Measurements from ENCODE around the gene NABP1. TPM values are rescaled to one million over a fixed set of nuclear protein-coding genes. Genes with fewer than 3 reads are reported as not detected.
A peak's percentile ranks its signal among the peaks of the same experiment; 100 is the strongest.

NABP1 gene
- polyA plus RNA-seq, 3 donors from 2014 or later: 4.1 to 11.9 (median 7.6) TPM

DNA sequence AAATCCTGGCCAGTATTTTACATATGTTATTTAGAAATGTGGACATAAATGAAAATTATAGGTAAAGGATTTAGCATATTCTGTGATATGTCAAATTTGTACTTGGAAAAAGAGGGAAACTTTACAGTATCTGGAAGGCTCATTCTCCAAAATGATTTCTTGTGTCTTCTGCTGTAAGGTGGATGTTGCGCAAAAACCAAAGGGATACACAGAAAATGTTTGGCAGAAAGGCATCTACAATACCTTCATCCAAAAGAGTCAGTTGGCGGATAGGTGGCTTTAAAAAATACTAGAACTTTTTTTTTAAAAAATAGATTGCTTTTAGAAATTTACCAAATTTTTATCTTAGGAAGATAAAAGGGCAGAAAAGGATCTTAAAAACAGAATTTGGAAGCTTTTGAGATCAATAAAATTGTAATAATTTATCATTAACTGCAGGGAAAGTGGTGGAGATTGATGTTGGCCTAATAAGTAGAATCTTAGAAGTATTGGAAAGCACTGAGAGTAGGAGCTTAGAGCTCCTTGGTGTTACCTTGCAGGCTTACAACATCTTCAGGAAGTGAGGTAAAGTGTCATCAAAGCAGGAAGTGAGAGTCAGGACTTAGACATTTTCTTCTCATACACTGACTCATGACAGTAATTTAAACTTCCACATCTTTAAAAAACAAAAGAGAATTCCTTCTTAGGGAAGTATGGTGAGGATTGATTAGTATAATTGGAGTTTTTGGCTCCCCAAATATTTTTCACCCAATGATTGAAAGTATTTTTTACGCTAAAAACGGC is 2.1 kb downstream of the NABP1 start:
- peaks cover 68 to 87% of the 10 kb centered on the region in 2 donors for H3K4me1 Mint-ChIP-seq
- H3K4me3 Mint-ChIP-seq: peak overlapping the region; percentile 94 to 100 (median 99)
- peaks cover 17 to 31% (median 25%) of the 10 kb centered on the region in 3 donors for H3K36me3 Mint-ChIP-seq
- no peaks in the 10 kb centered on the region for H3K9me3 Mint-ChIP-seq
- DNase-seq: peak; percentile 39 to 55 (median 47)
- H3K27ac Mint-ChIP-seq: peak overlapping the region; percentile 90 to 98 (median 94)
- peaks cover 17 to 30% (median 22%) of the 10 kb centered on the region in 3 donors for H3K27me3 Mint-ChIP-seq (ENCODE audit: low read depth in 3 of 3)

- Mint-ChIP-seq H3K27me3 (ENCODE audit: low read depth in 3 of 3) (peaks cover 17 to 30% (median 22%) of the 10 kb centered on the region in 3 donors), H3K36me3 (peaks cover 17 to 34% (median 31%) of the 10 kb centered on the region in 3 donors), H3K27ac (peak overlapping the region; percentile 90 to 98 (median 94)), H3K4me3 (peak overlapping the region; percentile 94 to 100 (median 99)), H3K4me1 (peaks cover 62 to 86% of the 10 kb centered on the region in 2 donors), H3K9me3 (no peaks in the 10 kb centered on the region)
- DNase-seq: no peak
These were observed 2.7 kb downstream of the NABP1 start for GRCh38 chr2:191680639-191681038.

- Mint-ChIP-seq H3K4me1 (peaks cover 47 to 80% of the 10 kb centered on the region in 2 donors), H3K36me3 (peaks cover 26 to 45% (median 34%) of the 10 kb centered on the region in 3 donors), H3K9me3 (no peaks in the 10 kb centered on the region), H3K27ac (peak overlapping the region; percentile 21 to 97 (median 60)), H3K4me3 (peak overlapping the region; percentile 28 to 99 (median 46)), H3K27me3 (ENCODE audit: low read depth in 3 of 3) (peaks cover 17 to 21% (median 20%) of the 10 kb centered on the region in 3 donors)
- DNase-seq: peak in 1 of 3 donors; percentile 12
These were observed 4.2 kb downstream of the NABP1 start for GRCh38 chr2:191682126-191682525.

- H3K4me3 Mint-ChIP-seq: no peak overlapping the region
- peaks cover 29 to 62% (median 30%) of the 10 kb centered on the region in 3 donors for H3K36me3 Mint-ChIP-seq
- H3K27me3 Mint-ChIP-seq (ENCODE audit: low read depth in 3 of 3): no peaks in the 10 kb centered on the region
- peaks cover 22 to 52% of the 10 kb centered on the region in 2 donors for H3K4me1 Mint-ChIP-seq
- peak overlapping the region in 3 of 6 donors; percentile 34 to 63 (median 53) for H3K27ac Mint-ChIP-seq
- no peaks in the 10 kb centered on the region for H3K9me3 Mint-ChIP-seq
- no peak for DNase-seq
These were observed 8.1 kb downstream of the NABP1 start for GRCh38 chr2:191686066-191686465.

- DNase-seq: no peak
- Mint-ChIP-seq H3K9me3 (no peaks in the 10 kb centered on the region), H3K27ac (peak overlapping the region in 4 of 6 donors; percentile 14 to 63 (median 38)), H3K27me3 (ENCODE audit: low read depth in 3 of 3) (no peaks in the 10 kb centered on the region), H3K4me3 (no peak overlapping the region), H3K4me1 (peaks cover 19 to 52% of the 10 kb centered on the region in 2 donors), H3K36me3 (peaks cover 29 to 62% (median 30%) of the 10 kb centered on the region in 3 donors)
These were observed 8.8 kb downstream of the NABP1 start for GRCh38 chr2:191686729-191687128.

DNA sequence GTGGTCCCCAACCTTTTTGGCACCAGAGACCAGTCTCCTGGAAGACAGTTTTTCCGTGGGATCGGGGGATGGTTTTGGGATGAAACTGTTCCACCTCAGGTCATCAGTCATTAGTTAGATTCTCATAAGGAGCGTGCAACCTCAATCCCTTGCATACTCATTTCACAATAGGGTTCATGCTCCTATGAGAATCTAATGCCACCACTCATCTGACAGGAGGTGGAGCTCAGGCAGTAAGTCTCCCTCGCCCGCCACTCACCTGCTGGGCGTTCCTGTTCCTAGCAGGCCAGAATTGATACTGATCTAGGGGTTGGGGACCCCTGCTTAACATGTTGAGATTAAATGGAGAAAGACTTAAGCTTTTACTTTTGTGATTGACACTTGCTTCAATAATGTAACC is 9.9 kb downstream of the NABP1 start:
- no peak for DNase-seq
- Mint-ChIP-seq H3K9me3 (no peaks in the 10 kb centered on the region), H3K4me3 (no peak overlapping the region), H3K36me3 (peaks cover 21 to 52% (median 22%) of the 10 kb centered on the region in 3 donors), H3K27ac (peak overlapping the region in 3 of 6 donors; percentile 4 to 73 (median 50)), H3K27me3 (ENCODE audit: low read depth in 3 of 3) (no peaks in the 10 kb centered on the region), H3K4me1 (peaks cover 8 to 40% of the 10 kb centered on the region in 2 donors)

DNA sequence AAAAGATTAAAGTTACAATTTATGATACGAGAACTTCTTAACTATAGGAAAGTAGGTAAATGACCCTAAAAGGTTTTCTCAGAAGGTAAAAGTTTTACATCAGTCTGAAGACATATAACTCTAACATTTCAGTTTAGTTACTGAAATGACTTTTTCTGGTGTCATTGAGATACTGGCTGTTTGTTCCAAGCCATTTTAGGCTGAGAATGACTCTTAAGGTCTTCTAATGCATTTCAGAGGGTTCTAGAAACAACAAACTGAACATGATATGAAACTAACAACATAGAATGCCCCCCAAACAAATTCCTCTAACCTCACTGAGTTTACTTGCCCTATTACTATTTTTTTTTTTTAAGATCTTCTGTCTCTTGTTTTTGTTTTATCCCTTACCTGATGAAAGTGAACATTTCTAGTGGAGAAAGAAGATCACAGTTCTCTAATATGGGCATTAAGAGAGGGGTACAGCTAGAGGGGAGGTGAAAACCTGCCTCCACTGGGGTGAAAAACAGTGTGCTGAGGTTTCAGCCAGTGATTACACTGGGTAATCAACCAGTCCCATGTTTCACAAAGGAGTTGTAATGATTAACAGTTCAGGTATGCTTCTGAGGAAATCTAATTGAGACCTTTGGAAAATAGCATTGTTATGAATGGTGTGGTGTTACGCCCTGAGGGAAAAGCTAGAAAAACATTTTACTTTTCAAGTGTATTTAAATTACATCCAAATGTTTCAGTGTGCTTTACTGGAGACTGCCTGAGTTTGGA is 11.2 kb downstream of the NABP1 start:
- DNase-seq: no peak
- H3K4me3 Mint-ChIP-seq: no peak overlapping the region
- no peaks in the 10 kb centered on the region for H3K27me3 Mint-ChIP-seq (ENCODE audit: low read depth in 3 of 3)
- H3K36me3 Mint-ChIP-seq: peaks cover 11 to 44% (median 21%) of the 10 kb centered on the region in 3 donors
- no peaks in the 10 kb centered on the region for H3K9me3 Mint-ChIP-seq
- H3K4me1 Mint-ChIP-seq: peaks cover 7 to 28% of the 10 kb centered on the region in 2 donors
- peak overlapping the region in 4 of 6 donors; percentile 55 to 73 (median 62) for H3K27ac Mint-ChIP-seq

DNA sequence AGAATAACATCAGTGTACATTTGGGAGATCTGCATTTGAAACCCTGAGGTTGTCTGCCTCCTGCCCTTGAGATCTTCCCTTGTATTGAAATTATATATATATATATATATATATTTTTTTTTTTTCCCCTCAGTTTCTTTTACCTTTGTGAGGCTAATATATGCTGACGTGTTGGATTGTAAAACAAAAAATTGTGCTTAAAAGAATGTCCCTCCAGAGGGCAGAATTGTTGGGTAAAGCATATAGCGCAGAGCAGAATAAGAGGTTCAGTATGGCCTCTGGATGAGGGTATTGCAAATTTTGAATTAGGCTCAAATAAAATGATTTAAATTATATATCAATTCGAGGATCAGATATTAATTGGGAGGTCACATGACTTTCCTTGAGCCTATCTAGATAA is 12.4 kb downstream of the NABP1 start:
- H3K27ac Mint-ChIP-seq: no peak overlapping the region
- H3K4me3 Mint-ChIP-seq: no peak overlapping the region
- no peaks in the 10 kb centered on the region for H3K27me3 Mint-ChIP-seq (ENCODE audit: low read depth in 3 of 3)
- no peaks in the 10 kb centered on the region for H3K9me3 Mint-ChIP-seq
- H3K4me1 Mint-ChIP-seq: peaks cover 7 to 23% of the 10 kb centered on the region in 2 donors
- DNase-seq: no peak
- H3K36me3 Mint-ChIP-seq: peaks cover 9 to 41% (median 20%) of the 10 kb centered on the region in 3 donors

GRCh38 chr2:191691016-191691735 is 13.2 kb downstream of the NABP1 start:
- H3K4me1 Mint-ChIP-seq: peaks cover 7 to 16% of the 10 kb centered on the region in 2 donors
- DNase-seq: peak; percentile 53 to 63 (median 58)
- peaks cover 6 to 33% (median 19%) of the 10 kb centered on the region in 3 donors for H3K36me3 Mint-ChIP-seq
- H3K9me3 Mint-ChIP-seq: no peaks in the 10 kb centered on the region
- H3K4me3 Mint-ChIP-seq: no peak overlapping the region
- peak overlapping the region in 4 of 6 donors; percentile 59 to 78 (median 74) for H3K27ac Mint-ChIP-seq
- H3K27me3 Mint-ChIP-seq (ENCODE audit: low read depth in 3 of 3): no peaks in the 10 kb centered on the region

GRCh38 chr2:191691898-191692297 is 14.0 kb downstream of the NABP1 start:
- Mint-ChIP-seq H3K36me3 (peaks cover 6 to 26% (median 14%) of the 10 kb centered on the region in 3 donors), H3K4me3 (no peak overlapping the region), H3K9me3 (no peaks in the 10 kb centered on the region), H3K27me3 (ENCODE audit: low read depth in 3 of 3) (no peaks in the 10 kb centered on the region), H3K27ac (no peak overlapping the region), H3K4me1 (peaks cover 7 to 12% of the 10 kb centered on the region in 2 donors)
- no peak for DNase-seq

- Mint-ChIP-seq H3K36me3 (peaks cover 4 to 19% (median 7%) of the 10 kb centered on the region in 3 donors), H3K27me3 (ENCODE audit: low read depth in 3 of 3) (no peaks in the 10 kb centered on the region), H3K27ac (no peak overlapping the region), H3K4me3 (no peak overlapping the region), H3K9me3 (no peaks in the 10 kb centered on the region), H3K4me1 (peaks cover 7 to 12% of the 10 kb centered on the region in 2 donors)
- no peak for DNase-seq
These were observed 14.7 kb downstream of the NABP1 start for GRCh38 chr2:191692502-191693115.

- H3K9me3 Mint-ChIP-seq: no peaks in the 10 kb centered on the region
- no peak overlapping the region for H3K4me3 Mint-ChIP-seq
- no peak overlapping the region for H3K27ac Mint-ChIP-seq
- peaks cover 4 to 19% (median 7%) of the 10 kb centered on the region in 3 donors for H3K36me3 Mint-ChIP-seq
- DNase-seq: no peak
- H3K27me3 Mint-ChIP-seq (ENCODE audit: low read depth in 3 of 3): no peaks in the 10 kb centered on the region
- peaks cover 7 to 12% of the 10 kb centered on the region in 2 donors for H3K4me1 Mint-ChIP-seq
These were observed 15.2 kb downstream of the NABP1 start for GRCh38 chr2:191693166-191693565.

- H3K27ac Mint-ChIP-seq: no peak overlapping the region
- no peak overlapping the region for H3K4me3 Mint-ChIP-seq
- DNase-seq: no peak
- H3K4me1 Mint-ChIP-seq: peaks cover 7 to 12% of the 10 kb centered on the region in 2 donors
- H3K9me3 Mint-ChIP-seq: no peaks in the 10 kb centered on the region
- no peaks in the 10 kb centered on the region for H3K27me3 Mint-ChIP-seq (ENCODE audit: low read depth in 3 of 3)
- peaks cover 4 to 13% (median 7%) of the 10 kb centered on the region in 3 donors for H3K36me3 Mint-ChIP-seq
These were observed 15.8 kb downstream of the NABP1 start for GRCh38 chr2:191693778-191694177.
